Colonic mucosa (tissue), 4 donors: Measurements from ENCODE around the gene MED1. TPM values are rescaled to one million over a fixed set of nuclear protein-coding genes. Genes with fewer than 3 reads are reported as not detected.

Source experiments
- DNase-seq: peaks from one replicate; pipeline ENCODE4 v3.0.0-alpha.2; 2020
- H3K27ac ChIP-seq: fragments of 200-600 bp; one replicate; pipeline ENCODE4 v1.8.0; 2021
- H3K27me3 ChIP-seq: fragments of 200-600 bp; one replicate; pipeline ENCODE4 v1.8.0; 2021
- H3K36me3 ChIP-seq: fragments of 200-600 bp; one replicate; pipeline ENCODE4 v1.8.0; 2021
- H3K4me1 ChIP-seq: fragments of 200-600 bp; one replicate; pipeline ENCODE4 v1.8.0; 2021; ENCODE audit warnings: mild to moderate bottlenecking
- H3K4me3 ChIP-seq: fragments of 200-600 bp; one replicate; pipeline ENCODE4 v1.8.0; 2021
- H3K9ac ChIP-seq, 2 donors: one replicate each; pipeline ENCODE4 v1.7.0; 2013; ENCODE audit warnings: control low read depth in 2 of 2, low read depth in 2 of 2, low read length in 2 of 2
- H3K9me3 ChIP-seq: fragments of 200-600 bp; one replicate; pipeline ENCODE4 v1.8.0; 2021
- CTCF ChIP-seq: fragments of 200-600 bp; IDR thresholded peaks from one replicate; pipeline ENCODE4 v1.8.0; 2022; ENCODE audit warnings: antibody characterized with exemption, mild to moderate bottlenecking
- intact Hi-C: fragments of 100-400 bp; cut with DNase I; formaldehyde crosslinking; loops from one replicate; pipeline ENCODE4 v1.14.1; 2022
- total RNA-seq, 2 donors: library from RNA; stranded (reverse); fragmentation: NEBNext Ultra II Directional in 1 of 2; extraction: Animal tissue kit (Norgen Biotek cat#: 25700) in 1 of 2; gene quantifications; one replicate each; pipeline ENCODE4 v1.2.1, GENCODE V29; 2021
- donor health status: healthy.
- donor health status: DM: no; HTN: no; CAD: no.
- donor health status: DM: no; HTN: no; CAD: no.

The MED1 gene
- total RNA-seq, 2 donors from 2014 or later, result 29.1 to 31.2 TPM

GRCh38 chr17:39461926-39462569, 11.0 kb upstream of the MED1 start:
- peak overlapping the region; percentile 96 for H3K27ac ChIP-seq
- DNase-seq, result peak; percentile 31
- no peaks in the 10 kb centered on the region for H3K9me3 ChIP-seq
- no peak for TF ChIP-seq CTCF
- H3K4me1 ChIP-seq, result peaks cover 4% of the 10 kb centered on the region
- H3K36me3 ChIP-seq, result no peaks in the 10 kb centered on the region
- peak overlapping the region; percentile 54 for H3K4me3 ChIP-seq
- peak overlapping the region; percentile 97 to 99 for H3K9ac ChIP-seq
- H3K27me3 ChIP-seq, result no peaks in the 10 kb centered on the region
- intact Hi-C loops, result no loop called here

- peak; percentile 98 for DNase-seq
- H3K4me1 ChIP-seq, result peaks cover 4% of the 10 kb centered on the region
- peak within 1 kb of the TSS; percentile 54 for H3K4me3 ChIP-seq
- peak within 1 kb of the TSS; percentile 97 to 99 for H3K9ac ChIP-seq
- H3K9me3 ChIP-seq, result no peaks in the 10 kb centered on the region
- H3K27me3 ChIP-seq, result no peaks in the 10 kb centered on the region
- H3K36me3 ChIP-seq, result no peaks in the 10 kb centered on the region
- TF ChIP-seq CTCF, result no peak
- intact Hi-C loops, result no loop called here
- H3K27ac ChIP-seq, result peak within 1 kb of the TSS; percentile 96
Measured at GRCh38 chr17:39461113-39461925, 10.3 kb upstream of the MED1 start, which contains the start of gene CDK12. CDK12 (plus strand) TSS chr17:39461486; CDS start chr17:39462072, 586 bp downstream.

- H3K4me1 ChIP-seq, result no peaks in the 10 kb centered on the region
- no peak overlapping the region for H3K4me3 ChIP-seq
- no peak for TF ChIP-seq CTCF
- H3K9me3 ChIP-seq, result no peaks in the 10 kb centered on the region
- no peak for DNase-seq
- no peak overlapping the region for H3K9ac ChIP-seq
- no peak overlapping the region for H3K27ac ChIP-seq
- H3K36me3 ChIP-seq, result no peaks in the 10 kb centered on the region
- H3K27me3 ChIP-seq, result no peaks in the 10 kb centered on the region
- intact Hi-C loops, result no loop called here
Measured at GRCh38 chr17:39455919-39456318, 4.9 kb upstream of the MED1 start.

- Histone ChIP-seq H3K4me1 (no peaks in the 10 kb centered on the region), H3K36me3 (no peaks in the 10 kb centered on the region), H3K27ac (no peak overlapping the region), H3K9ac (peak overlapping the region in 1 of 2 donors; percentile 91), H3K4me3 (peak overlapping the region; percentile 92), H3K9me3 (no peaks in the 10 kb centered on the region), H3K27me3 (no peaks in the 10 kb centered on the region)
- intact Hi-C loops, result no loop called here
- no peak for TF ChIP-seq CTCF
- no peak for DNase-seq
Measured at GRCh38 chr17:39450051-39450450, 1.0 kb downstream of the MED1 start.

- no peak overlapping the region for H3K9ac ChIP-seq
- DNase-seq, result no peak
- TF ChIP-seq CTCF, result no peak
- no peaks in the 10 kb centered on the region for H3K4me1 ChIP-seq
- no peaks in the 10 kb centered on the region for H3K36me3 ChIP-seq
- H3K27me3 ChIP-seq, result no peaks in the 10 kb centered on the region
- intact Hi-C loops, result no loop called here
- no peak overlapping the region for H3K4me3 ChIP-seq
- H3K9me3 ChIP-seq, result no peaks in the 10 kb centered on the region
- no peak overlapping the region for H3K27ac ChIP-seq
Measured at GRCh38 chr17:39447561-39447960, 3.5 kb downstream of the MED1 start.
